HG02973 (cell line): ENCODE measurements around the gene SPATS1.
"Not testable (repeated sequence)": the region's sequence is repeated elsewhere in the genome, so short reads cannot be mapped to it uniquely, and the experiment has no call there.

Experiments used
- ATAC-seq: cut with Tn5 transposase; IDR thresholded peaks from one replicate; pipeline ENCODE4 v1.9.1; 2021; ENCODE audit warnings: moderate library complexity; ENCODE audit not compliant: unreplicated experiment

The SPATS1 gene

DNA sequence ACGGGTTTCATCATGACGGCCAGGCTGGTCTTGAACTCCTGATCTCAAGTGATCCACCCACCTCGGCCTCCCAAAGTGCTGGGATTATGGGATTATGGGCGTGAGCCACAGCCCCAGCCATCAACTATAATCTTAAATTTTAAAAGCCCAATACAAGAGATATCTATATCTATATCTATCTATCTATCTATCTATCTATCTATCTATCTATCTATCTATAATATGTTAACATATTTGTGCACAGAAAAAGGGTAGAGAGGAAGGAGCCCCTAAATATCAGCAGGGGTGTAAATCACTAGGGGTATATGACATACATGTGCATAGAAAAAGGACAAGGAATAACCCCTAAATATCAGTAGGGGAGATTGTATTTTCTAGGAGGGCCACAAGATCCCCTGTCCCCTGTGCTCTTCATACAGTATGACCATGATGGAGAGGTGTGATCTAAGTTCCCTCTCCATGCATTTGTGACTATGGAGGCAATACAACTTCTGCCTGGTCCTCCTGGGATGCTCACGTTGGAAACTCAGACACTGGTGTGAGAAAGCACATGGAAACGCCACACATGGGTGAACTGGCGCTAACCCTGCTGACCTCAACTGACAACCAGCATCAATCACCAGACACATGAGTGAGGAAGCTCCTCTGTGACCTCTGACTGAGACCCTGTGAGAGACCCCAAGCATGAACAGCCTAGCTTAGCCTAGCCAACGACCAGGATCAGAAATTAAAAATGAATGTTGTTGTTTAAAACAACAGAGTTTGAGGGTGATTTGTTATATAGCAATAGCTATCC lies 1.2 kb upstream of the SPATS1 start:
- ATAC-seq: no peak

DNA sequence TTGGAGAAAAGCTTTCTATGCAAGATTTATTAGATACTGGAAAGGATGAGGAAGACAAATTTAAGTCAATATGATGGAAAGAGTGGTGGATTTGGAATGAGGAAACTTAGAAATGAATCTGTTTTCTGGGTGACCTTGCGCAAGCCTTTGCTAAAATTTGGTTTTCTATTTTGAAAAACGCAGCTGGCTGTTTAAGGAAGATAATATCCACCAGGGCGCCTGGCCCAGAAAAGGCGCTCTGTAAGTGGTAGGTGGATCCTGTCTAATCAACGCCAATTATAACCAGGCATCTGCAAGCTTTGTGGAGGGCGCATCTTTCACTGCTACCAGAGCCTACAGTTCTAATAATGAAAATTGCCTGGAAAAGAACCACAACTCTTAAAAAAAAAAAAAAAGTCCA lies 398 bp upstream of the SPATS1 start:
- ATAC-seq: no peak

DNA sequence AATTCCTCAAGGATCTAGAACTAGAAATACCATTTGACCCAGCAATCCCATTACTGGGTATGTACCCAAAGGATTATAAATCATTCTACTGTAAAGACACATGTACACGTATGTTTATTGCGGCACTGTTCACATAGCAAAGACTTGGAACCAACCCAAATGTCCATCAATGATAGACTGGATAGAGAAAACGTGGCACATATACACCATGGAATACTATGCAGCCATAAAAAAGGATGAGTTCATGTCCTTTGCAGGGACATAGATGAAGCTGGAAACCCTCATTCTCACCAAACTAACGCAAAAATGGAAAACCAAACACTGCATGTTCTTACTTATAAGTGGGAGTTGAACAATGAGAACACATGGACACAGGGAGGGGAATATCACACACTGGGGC lies 4.4 kb downstream of the SPATS1 start:
- ATAC-seq: not testable (repeated sequence)

DNA sequence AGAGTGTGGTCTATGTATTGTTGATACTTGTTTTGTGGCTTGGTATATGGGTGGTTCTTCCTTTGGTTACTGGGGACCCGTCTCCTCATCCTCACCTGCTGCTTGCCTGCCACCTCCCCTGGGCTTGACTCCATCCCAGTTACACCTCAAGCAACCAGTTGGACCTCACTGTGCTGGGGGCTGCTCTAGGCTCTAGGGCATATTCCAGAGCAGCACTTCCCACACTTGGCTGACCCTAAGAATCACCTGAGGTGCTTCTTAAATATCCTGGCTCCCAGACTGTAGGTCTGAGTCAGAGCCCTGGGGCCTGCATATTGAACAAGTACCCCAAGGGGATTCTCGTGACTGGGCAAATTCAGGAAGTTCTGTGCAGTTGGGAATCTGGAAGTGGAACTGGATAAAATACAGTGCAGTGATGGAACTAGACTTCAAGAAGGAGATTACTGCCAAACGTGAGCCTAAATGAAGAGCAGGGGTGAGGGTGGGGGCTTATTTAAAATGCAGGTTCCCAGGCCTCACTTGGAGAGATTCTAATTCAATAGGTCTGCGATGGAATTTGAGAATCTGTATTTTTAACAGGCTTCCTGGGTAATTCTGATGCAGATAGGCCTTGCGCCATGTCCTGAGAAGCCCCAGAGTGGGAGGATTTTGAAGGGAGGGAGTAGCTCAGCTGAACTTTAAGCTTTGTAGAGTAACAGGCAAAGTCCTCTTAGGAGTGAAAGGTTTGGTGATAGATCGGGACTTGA lies 7.6 kb downstream of the SPATS1 start:
- ATAC-seq: no peak

DNA sequence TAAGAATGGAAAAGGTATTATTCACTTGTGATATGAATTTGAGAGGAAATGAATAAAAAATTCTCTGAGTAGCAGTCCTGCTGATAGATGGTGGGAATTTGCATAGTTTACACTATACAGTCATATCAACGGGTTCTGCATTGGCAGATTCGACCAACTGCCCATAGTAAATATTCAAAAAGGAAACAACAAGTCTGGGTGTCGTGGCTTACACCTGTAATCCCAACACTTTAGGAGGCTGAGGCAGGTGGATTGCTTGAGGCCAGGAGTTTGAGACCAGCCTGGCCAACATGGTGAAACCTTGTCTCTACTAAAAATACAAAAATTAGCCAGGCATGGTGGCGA lies 8.2 kb downstream of the SPATS1 start:
- ATAC-seq: not testable (repeated sequence)

DNA sequence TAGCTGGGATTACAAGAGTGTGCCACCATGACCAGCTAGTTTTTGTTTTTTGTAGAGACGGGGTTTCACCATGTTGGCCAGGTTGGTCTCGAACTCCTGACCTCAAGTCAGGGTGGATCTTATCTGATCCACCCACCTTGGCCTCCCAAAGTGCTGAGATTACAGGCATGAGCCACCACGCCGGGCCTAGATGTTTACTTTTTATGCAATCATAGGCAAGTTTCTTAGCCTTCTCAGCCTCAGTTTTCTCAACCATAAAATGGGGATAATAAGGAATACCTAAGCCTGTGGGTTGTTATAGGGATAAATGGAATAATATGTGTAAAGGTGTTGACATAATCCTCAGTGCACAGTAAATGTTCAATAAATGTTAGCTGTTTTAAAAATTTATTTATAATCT lies 9.8 kb downstream of the SPATS1 start:
- no peak for ATAC-seq

DNA sequence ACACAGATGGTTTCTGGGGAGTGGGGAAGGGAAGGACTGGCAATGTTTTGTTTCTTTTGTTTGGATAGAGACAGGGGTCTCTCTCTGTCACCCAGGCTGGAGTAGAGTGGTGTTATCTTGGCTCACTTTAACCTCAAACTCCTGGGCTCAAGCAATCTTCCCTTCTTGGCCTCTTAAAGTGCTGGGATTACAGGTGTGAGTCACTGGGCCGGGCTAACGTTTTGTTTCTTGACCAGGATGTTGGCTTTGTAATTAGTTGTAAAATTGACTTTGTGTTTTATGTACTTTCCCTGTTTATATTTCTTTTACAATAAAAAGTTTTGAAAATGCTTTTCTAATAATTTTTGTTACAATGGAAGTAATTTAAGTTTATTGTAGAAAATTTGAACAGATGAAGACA lies 10.9 kb downstream of the SPATS1 start:
- ATAC-seq: no peak

DNA sequence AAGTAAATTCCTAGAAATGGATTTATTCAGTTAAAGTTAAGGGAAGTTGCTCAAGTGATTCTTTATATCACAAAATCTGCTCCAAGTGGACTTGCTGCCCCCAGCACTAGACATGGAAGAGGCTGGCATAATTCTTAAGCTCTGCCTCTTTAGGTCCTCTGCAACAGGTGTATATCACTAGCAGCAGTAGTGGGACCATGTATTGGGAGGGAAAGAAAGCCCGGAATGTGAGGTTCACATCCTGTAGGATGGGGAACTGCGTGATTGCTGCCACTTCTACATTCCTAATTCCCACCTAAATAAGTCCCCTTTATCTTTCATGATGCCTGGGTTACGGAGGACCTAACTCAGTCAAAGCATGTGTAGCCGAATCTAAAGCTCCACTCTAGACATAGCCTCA lies 13.2 kb downstream of the SPATS1 start:
- no peak for ATAC-seq

DNA sequence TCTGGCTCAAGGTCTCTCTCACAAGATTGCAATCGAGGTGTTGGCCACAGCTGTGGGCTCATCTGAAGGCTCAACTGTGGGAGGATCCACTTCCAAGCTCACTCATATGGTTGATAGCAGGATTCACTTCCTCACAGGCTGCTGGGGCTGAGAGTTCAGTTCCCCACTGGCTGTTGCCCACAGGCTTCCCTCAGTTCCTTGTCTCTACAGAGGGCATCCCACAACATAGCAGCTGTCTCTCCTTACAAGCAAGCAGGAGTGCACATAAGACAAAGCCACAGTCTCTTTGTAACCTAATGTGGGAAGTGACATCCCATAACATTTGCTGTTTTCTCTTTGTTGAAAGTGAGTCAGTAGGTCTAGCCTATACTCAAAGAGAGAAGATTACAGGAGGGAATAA lies 14.0 kb downstream of the SPATS1 start:
- ATAC-seq: no peak

DNA sequence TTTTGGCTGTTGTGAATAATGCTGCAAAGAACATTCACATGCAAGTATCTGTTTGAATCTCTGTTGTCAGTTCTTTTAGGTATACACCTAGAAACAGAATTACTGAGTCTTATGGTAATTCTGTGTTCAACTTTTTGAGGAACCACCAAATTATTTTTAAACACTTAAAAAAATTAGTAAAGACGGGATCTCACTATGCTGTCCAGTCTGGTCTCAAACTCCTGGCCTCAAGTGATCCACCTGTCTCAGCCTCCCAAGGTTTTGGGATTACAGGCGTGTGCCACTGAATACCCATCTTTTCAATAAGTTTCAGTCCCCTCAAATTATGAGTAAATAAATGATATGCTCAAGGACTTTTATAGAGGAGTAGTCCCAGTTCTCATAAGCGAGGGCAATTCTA lies 17.5 kb downstream of the SPATS1 start:
- no peak for ATAC-seq

DNA sequence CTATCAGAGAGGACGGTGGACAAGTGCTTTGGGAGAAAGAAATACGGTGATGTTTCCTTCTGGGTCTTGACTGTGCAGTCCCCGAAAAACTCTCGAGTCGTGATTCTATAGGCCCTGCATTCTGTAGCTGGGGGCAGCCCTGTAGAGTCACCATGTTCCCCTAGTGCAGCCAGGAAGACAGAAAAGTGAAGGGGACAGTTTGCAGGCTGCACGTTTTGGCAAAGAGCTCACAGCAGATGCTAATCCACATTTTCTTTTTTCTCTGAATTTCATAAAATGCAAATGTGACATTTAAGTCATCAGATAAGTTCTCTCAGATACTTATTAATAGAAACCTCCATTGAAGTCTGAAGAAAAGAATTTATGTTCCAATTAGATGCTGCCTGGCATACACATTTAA lies 19.5 kb downstream of the SPATS1 start:
- ATAC-seq: no peak

DNA sequence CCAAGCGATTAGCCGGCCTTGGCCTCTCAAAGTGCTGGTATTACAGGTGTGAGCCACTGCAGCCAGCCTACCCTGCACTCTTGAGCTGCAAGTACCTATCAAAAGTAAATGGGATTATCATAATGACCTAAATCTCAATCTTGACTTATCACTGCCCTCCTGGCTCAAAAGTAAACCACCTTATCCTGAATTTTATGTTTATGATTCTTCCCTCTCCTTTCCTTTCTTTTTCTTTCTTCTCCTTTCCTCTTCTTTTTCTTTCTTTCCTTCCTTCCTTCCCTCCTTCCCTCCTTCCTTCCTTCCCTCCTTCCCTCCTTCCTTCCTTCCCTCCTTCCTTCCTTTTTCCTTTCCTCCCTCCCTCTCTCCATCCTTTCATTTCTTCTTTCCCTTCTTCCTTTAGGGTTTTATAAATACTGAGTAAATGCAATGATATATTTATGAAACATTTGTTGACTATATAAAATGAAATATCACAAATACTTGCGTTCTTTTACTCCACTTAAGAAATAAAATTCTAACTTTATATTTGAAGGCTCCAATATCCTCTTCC lies 21.0 kb downstream of the SPATS1 start:
- ATAC-seq: no peak

DNA sequence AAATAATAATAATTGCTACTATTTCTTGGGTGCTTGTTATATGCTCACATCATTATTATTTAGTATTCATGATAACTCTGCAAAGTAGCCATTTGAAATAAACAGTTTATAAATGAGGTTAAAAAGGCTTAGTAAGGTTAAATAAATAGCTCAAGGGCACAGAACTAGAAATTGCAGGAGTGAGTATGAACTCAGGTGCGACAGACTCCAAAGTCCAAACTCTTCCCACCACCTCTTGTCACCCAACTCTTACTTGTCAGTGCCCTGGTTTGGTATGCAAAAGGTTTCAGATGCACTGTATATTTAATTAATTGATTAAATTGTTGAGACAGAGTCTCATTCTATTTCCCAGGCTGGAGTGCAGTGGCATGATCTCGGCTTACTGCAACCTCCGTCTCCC lies 24.3 kb downstream of the SPATS1 start:
- ATAC-seq: no peak

DNA sequence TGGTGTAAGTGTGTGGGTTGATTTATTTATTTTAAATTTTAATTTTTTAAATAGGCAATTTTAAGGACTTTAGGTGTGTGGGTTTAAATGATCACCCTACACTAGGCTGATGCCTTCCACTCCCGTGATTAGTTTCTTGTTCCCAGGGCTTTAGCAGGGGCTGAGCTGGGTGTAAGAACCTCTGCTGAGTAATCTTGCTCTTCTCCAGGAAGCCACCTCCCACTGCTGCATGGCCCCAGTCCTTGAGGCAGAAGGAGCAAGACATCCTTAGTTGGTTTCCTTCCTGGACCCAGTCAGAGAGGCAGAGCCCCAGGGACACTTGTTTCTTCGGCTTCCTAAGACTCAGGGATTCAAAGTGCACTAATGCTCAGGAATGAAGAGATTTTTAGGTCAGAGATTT lies 25.2 kb downstream of the SPATS1 start:
- no peak for ATAC-seq

DNA sequence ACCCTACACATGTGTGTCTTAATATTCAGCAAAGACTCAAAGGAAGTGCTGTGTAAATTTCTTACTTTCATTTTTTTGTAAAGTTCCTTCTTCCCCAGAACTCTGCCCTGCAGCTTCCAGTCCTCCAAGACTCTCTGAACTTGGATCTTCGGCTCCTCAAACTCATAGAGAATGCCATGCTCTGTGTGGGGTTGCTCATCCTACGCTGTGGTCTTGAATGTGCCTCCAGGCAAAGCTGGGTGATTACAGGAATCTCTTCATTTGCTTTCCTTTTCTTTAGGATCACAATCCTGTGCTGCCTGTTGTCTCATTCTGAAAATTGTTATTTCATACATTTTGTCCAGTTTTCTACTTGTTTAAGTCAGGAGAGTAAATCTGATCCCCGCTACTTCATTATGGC lies 30.6 kb downstream of the SPATS1 start:
- ATAC-seq: no peak

DNA sequence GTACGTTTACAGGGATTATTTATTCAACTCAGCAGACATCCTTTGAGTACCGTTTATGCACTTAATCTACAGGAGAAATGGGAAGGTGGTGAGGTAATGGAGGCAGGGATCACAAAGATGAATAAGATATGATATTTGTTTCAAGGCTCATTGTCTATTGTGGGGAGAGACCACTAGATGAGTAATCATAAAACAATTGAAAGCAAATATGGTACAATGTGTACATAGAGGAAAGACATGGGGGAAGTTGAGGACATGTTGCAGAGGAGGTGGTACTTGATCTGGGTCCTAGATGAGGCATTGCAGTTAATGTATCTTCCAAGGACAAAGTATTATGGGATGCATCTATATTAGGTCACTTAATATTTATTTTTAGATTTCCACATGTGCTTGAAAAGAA lies 31.3 kb downstream of the SPATS1 start:
- no peak for ATAC-seq

DNA sequence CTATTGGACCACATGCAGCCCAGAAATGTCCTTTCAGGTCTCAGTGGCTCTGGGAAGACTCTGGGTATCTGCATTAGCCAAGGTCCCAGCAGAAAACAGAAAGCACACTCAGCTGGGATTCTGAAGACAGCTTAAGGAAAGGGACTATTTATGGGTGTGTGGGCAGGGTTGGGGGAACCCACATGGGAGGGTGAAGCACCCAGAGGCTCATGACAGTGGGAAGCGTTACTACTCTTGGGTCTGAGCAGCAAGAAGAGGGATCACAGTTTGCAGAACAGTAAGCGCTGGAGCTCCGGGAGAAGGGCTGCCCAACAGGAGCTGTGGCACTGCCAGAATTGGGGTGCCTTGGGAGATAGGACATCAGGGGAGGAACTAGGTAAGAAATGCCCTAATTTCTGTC lies 32.6 kb downstream of the SPATS1 start:
- no peak for ATAC-seq

DNA sequence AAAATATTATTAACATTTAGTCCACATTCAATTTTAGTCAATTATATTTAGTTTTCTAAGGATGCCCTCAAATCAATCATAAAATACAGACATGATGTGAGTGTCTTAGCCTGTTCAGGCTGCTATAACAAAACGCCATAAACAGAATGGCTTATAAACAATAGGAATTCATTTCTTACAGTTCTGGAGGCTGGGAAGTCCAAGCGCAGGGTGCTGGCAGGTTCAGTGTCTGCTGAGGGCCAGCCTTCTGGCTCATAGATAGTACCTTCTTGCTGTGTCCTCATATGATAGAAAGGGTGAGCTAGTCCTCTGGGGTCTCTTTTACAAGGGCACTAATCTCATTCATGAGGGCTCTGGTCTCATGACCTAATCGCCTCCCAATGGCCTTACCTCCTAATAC lies 35.0 kb downstream of the SPATS1 start:
- ATAC-seq: no peak

DNA sequence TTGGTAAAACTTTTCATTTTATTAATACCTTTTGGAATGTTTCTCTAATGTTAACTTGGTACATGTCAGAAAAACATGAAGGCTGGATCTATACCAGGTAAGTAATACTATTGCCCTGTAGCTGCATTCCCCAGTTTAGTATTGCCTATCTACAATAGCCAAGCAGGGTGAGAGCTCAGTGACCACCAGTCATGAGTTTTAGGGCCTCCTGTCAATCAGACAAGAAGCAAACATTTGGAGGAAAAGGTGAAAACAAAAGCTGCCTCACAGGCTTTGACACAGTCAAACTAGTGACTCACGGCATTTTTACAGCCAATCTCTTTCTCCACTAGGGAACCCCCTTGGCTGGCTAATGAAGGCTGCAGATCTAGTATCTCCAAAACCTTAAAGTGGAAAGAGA lies 35.5 kb downstream of the SPATS1 start:
- ATAC-seq: no peak

DNA sequence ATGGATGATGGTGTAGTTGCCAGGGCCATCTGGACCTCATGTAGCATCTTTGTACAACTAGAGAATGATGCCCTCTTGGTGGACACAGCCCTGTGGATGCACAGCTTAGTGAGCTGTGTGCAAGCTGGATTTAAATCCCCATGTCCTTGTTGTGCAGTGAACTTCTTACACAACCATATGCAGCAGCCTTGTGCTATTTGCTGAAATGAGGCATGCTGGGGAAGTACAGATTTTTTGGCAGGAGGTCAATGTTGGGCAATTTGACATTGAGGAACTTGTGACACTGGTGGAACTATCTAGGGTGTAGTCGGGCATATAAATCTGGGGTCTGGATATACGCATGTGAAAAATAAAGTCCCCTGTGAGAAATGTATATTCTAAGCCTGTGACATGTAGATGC lies 39.3 kb downstream of the SPATS1 start:
- no peak for ATAC-seq

DNA sequence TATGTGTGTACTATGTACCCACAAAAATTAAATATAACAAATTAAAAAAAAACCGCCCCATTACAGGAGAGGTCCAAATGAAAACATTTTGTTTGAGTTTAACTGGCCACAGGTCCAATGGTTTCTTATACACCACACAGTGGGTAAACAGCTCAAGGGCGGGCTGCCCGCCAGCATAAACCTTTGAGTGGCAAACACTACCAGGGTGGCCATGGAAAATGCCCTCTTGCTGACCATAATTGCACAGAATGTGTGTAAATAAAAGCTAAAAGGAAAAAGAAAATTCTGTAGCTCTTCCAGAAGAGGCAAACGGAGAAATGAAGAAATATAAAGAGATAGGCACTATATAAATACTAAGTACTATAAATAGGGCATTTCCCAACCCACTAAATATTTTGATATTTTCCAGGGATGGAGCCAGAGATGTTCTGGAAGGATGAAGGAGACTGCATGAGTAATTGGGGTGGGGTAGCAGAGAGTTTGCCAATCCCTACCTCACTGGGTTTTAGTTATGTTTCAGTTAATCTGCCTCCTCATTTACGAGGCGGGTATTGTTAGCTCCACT lies 44.0 kb downstream of the SPATS1 start:
- ATAC-seq: no peak

DNA sequence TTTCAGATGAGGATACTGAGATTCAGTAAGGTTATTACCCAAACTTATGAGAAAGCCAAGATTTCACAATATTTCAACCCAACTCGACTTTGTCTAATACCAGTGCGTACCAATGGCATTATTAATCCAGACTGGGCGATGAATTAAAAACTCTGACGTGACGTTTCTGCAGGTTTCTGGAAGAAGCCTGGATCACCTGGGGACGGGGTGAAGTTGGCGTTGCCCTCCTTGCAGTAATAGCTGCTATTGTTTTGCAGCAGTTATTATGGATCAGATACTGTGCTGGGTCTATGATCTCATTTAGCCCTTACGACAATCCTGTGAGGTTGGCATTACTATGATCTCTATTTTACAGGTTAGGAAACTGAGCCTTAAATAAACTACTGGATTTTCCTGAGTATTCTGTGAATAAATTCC lies 44.5 kb downstream of the SPATS1 start:
- no peak for ATAC-seq
